GM23338 (cell line): ENCODE measurements around the gene ERI2. TPM values are rescaled to one million over a fixed set of nuclear protein-coding genes. Genes with fewer than 3 reads are reported as not detected.

ENCODE experiments used
- ATAC-seq: fragments of 200-7000 bp; cut with Tn5 transposase; 3 replicates; pipeline ENCODE4 v1.9.1; 2020
- DNase-seq: peaks from one replicate; pipeline ENCODE4 v3.0.0-alpha.2; 2015; ENCODE audit warnings: low spot score
- H2AFZ ChIP-seq: fragments of 200-600 bp; sonication (generic); 2 replicates; pipeline ENCODE4 v1.8.0; 2016; ENCODE audit warnings: antibody characterized with exemption, mild to moderate bottlenecking, moderate library complexity
- H3F3A ChIP-seq: fragments of 200-600 bp; sonication (generic); replicated peaks from 2 replicates; pipeline ENCODE4 v1.8.0; 2017; ENCODE audit warnings: antibody characterized with exemption, mixed run types, low read depth
- H3K27ac ChIP-seq: fragments of 200-600 bp; sonication (generic); 2 replicates; pipeline ENCODE4 v1.6.1; 2016; ENCODE audit warnings: low read depth
- H3K27me3 ChIP-seq: fragments of 200-600 bp; sonication (generic); 2 replicates; pipeline ENCODE4 v1.8.0; 2016; ENCODE audit warnings: mild to moderate bottlenecking, mixed run types, moderate library complexity; ENCODE audit not compliant: insufficient read depth
- H3K36me3 ChIP-seq: fragments of 200-600 bp; sonication (generic); 2 replicates; pipeline ENCODE4 v1.8.0; 2016; ENCODE audit warnings: mild to moderate bottlenecking; ENCODE audit not compliant: insufficient read depth
- H3K4me1 ChIP-seq: fragments of 200-600 bp; sonication (generic); 2 replicates; pipeline ENCODE4 v1.8.0; 2016; ENCODE audit warnings: mild to moderate bottlenecking, moderate library complexity; ENCODE audit not compliant: insufficient read depth
- H3K4me2 ChIP-seq: fragments of 200-600 bp; sonication (generic); 2 replicates; pipeline ENCODE4 v1.7.1; 2017; ENCODE audit warnings: mixed run types
- H3K4me3 ChIP-seq: fragments of 200-600 bp; sonication (generic); 2 replicates; pipeline ENCODE4 v1.6.1; 2016; ENCODE audit warnings: mixed run types
- H3K79me2 ChIP-seq: fragments of 200-600 bp; sonication (generic); replicated peaks from 2 replicates; pipeline ENCODE4 v1.8.0; 2017; ENCODE audit warnings: mild to moderate bottlenecking; ENCODE audit not compliant: insufficient read depth
- H3K9me2 ChIP-seq: fragments of 200-600 bp; sonication (generic); 2 replicates; pipeline ENCODE4 v1.8.0; 2017; ENCODE audit not compliant: insufficient read depth
- H4K20me1 ChIP-seq: fragments of 200-600 bp; sonication (generic); replicated peaks from 2 replicates; pipeline ENCODE4 v1.8.0; 2017; ENCODE audit warnings: mild to moderate bottlenecking; ENCODE audit not compliant: insufficient read depth
- H3K27ac Mint-ChIP-seq: 2 replicates; pipeline ENCODE4 v1.8.0; 2020; ENCODE audit warnings: inconsistent platforms, mild to moderate bottlenecking, moderate library complexity, mixed read lengths
- H3K27me3 Mint-ChIP-seq: 3 replicates; pipeline ENCODE4 v1.8.0; 2022; ENCODE audit warnings: low read depth, mild to moderate bottlenecking, moderate library complexity, mixed read lengths, inconsistent platforms; ENCODE audit not compliant: insufficient read depth, poor library complexity
- H3K36me3 Mint-ChIP-seq: 3 replicates; pipeline ENCODE4 v1.8.0; 2021; ENCODE audit warnings: low read depth, mild to moderate bottlenecking, inconsistent platforms, moderate library complexity, mixed read lengths
- H3K4me1 Mint-ChIP-seq: 3 replicates; pipeline ENCODE4 v1.8.0; 2020; ENCODE audit warnings: mild to moderate bottlenecking, inconsistent platforms, mixed read lengths
- H3K4me3 Mint-ChIP-seq: 3 replicates; pipeline ENCODE4 v1.8.0; 2021; ENCODE audit warnings: moderate library complexity, mild to moderate bottlenecking, inconsistent platforms, mixed read lengths
- H3K9me3 Mint-ChIP-seq: 3 replicates; pipeline ENCODE4 v1.8.0; 2020; ENCODE audit warnings: moderate library complexity, mild to moderate bottlenecking, inconsistent platforms, mixed read lengths
- CREB1 ChIP-seq: fragments of 250-450 bp; sonication (Bioruptor Pico); IDR thresholded peaks from 2 replicates; pipeline ENCODE4 v1.5.0; 2020; ENCODE audit warnings: low read depth, mild to moderate bottlenecking, moderate library complexity
- EZH2 ChIP-seq: fragments of 200-600 bp; sonication (generic); IDR thresholded peaks from one replicate; pipeline ENCODE4 v1.8.0; 2017; ENCODE audit warnings: antibody characterized with exemption, mild to moderate bottlenecking, low read depth; ENCODE audit not compliant: unreplicated experiment
- EZH2phosphoT487 ChIP-seq: fragments of 200-600 bp; sonication (generic); IDR thresholded peaks from one replicate; pipeline ENCODE4 v1.8.1; 2018; ENCODE audit warnings: antibody characterized with exemption; ENCODE audit not compliant: unreplicated experiment
- JUNB ChIP-seq: IDR thresholded peaks from one replicate; pipeline ENCODE4 v1.6.1; 2016; ENCODE audit warnings: antibody characterized with exemption; ENCODE audit not compliant: unreplicated experiment
- NANOG ChIP-seq: IDR thresholded peaks from 2 replicates; pipeline ENCODE4 v1.6.1; 2016; ENCODE audit warnings: antibody characterized with exemption, borderline replicate concordance
- STAT1 ChIP-seq: IDR thresholded peaks from one replicate; pipeline ENCODE4 v1.6.1; 2016; ENCODE audit warnings: antibody characterized with exemption; ENCODE audit not compliant: unreplicated experiment
- ZNF114 ChIP-seq: fragments of 250-450 bp; sonication (Bioruptor Pico); IDR thresholded peaks from 2 replicates; pipeline ENCODE4 v1.5.0; 2020; ENCODE audit warnings: mild to moderate bottlenecking, moderate library complexity
- ZNF331 ChIP-seq: fragments of 250-450 bp; sonication (Bioruptor Pico); IDR thresholded peaks from 2 replicates; pipeline ENCODE4 v1.5.0; 2020; ENCODE audit warnings: low read depth, mild to moderate bottlenecking, moderate library complexity
- ZNF462 ChIP-seq: fragments of 250-450 bp; sonication (Bioruptor Pico); IDR thresholded peaks from 2 replicates; pipeline ENCODE4 v1.5.0; 2020; ENCODE audit warnings: mild to moderate bottlenecking, moderate library complexity
- polyA plus RNA-seq: library from polyadenylated mRNA; unstranded; fragments of >200 nt; fragmentation: Nextera tagmentation; extraction: Ambion mirVana; gene quantifications from 2 replicates; pipeline ENCODE4 v1.2.1, GENCODE V29; 2016
- total RNA-seq: library from RNA; depleted of rRNA; stranded (reverse); fragments of >200 nt; shearing (Covaris generic); gene quantifications from 2 replicates; pipeline ENCODE4 v1.2.3, GENCODE V29; 2014
- TF ChIP-seq, protein P1 (sequence below): IDR thresholded peaks from 2 replicates; pipeline ENCODE4 v1.6.1; 2016; ENCODE audit warnings: antibody characterized with exemption
- TF ChIP-seq, protein P2 (sequence below), 2 experiments: fragments of 200-600 bp in 1 of 2; sonication (generic) in 1 of 2; conservative IDR thresholded peaks; 2 replicates each; pipeline versions ENCODE4 v1.5.1 to v1.6.1; 2016 to 2017; ENCODE audit warnings: antibody characterized with exemption in 2 of 2, low read depth in 2 of 2, mild to moderate bottlenecking in 2 of 2, moderate library complexity in 1 of 2

The ERI2 gene
- total and polyA plus RNA-seq, 2 experiments from 2014 or later, result 7.2 to 19.5 TPM

GRCh38 chr16:20838240-20838639, 32.0 kb upstream of the ERI2 start:
- peaks cover 54% of the 10 kb centered on the region for H3K36me3 Mint-ChIP-seq

More at GRCh38 chr16:20838240-20838639, 32.0 kb upstream of the ERI2 start:
- Histone ChIP-seq H3F3A (no peaks in the 10 kb centered on the region), H3K4me2 (no peak overlapping the region), H3K27ac (no peak overlapping the region), H3K4me1 (no peaks in the 10 kb centered on the region), H3K9me2 (no peaks in the 10 kb centered on the region), H4K20me1 (no peaks in the 10 kb centered on the region), H2AFZ (no peak overlapping the region), H3K36me3 (peaks cover 13% of the 10 kb centered on the region; the same call in 1 of the 2 replicates), H3K4me3 (no peak overlapping the region), H3K79me2 (no peaks in the 10 kb centered on the region), H3K27me3 (no peaks in the 10 kb centered on the region)
- Mint-ChIP-seq H3K4me1 (no peaks in the 10 kb centered on the region), H3K27me3 (peaks cover 2% of the 10 kb centered on the region), H3K27ac (no peak overlapping the region), H3K4me3 (no peak overlapping the region), H3K9me3 (peaks cover 7% of the 10 kb centered on the region; the same call in 1 of the 3 replicates)
- ATAC-seq (no peak), DNase-seq (no peak)
- TF ChIP-seq EZH2, result no peak
- no peak for TF ChIP-seq ZNF462 (CRISPR knock-in tag)
- no peak for TF ChIP-seq STAT1
- no peak for TF ChIP-seq JUNB
- TF ChIP-seq, protein P1, sequence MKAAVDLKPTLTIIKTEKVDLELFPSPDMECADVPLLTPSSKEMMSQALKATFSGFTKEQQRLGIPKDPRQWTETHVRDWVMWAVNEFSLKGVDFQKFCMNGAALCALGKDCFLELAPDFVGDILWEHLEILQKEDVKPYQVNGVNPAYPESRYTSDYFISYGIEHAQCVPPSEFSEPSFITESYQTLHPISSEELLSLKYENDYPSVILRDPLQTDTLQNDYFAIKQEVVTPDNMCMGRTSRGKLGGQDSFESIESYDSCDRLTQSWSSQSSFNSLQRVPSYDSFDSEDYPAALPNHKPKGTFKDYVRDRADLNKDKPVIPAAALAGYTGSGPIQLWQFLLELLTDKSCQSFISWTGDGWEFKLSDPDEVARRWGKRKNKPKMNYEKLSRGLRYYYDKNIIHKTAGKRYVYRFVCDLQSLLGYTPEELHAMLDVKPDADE, result no peak
- TF ChIP-seq NANOG, result no peak
- TF ChIP-seq ZNF331, result no peak
- TF ChIP-seq ZNF114 (CRISPR knock-in tag), result no peak
- TF ChIP-seq EZH2phosphoT487, result no peak
- no peak for TF ChIP-seq CREB1 (CRISPR knock-in tag)
- TF ChIP-seq, protein P2, sequence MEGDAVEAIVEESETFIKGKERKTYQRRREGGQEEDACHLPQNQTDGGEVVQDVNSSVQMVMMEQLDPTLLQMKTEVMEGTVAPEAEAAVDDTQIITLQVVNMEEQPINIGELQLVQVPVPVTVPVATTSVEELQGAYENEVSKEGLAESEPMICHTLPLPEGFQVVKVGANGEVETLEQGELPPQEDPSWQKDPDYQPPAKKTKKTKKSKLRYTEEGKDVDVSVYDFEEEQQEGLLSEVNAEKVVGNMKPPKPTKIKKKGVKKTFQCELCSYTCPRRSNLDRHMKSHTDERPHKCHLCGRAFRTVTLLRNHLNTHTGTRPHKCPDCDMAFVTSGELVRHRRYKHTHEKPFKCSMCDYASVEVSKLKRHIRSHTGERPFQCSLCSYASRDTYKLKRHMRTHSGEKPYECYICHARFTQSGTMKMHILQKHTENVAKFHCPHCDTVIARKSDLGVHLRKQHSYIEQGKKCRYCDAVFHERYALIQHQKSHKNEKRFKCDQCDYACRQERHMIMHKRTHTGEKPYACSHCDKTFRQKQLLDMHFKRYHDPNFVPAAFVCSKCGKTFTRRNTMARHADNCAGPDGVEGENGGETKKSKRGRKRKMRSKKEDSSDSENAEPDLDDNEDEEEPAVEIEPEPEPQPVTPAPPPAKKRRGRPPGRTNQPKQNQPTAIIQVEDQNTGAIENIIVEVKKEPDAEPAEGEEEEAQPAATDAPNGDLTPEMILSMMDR (conservative IDR thresholded peaks at IDR 0.05; ENCODE audit: low read depth in 2 of 2), result no peak
